OCI-LY7 (cell line): Measurements from ENCODE around the gene EPHB1. TPM values are rescaled to one million over a fixed set of nuclear protein-coding genes. Genes with fewer than 3 reads are reported as not detected.

Experiments
- BruUV-seq: library from RNA; stranded (reverse); fragments of 400-500 nt; replicated peaks from 2 replicates; lab custom pipeline; 2021; lab: Mats Ljungman, UMichigan
- CTCF ChIA-PET: fragments of 300-600 bp; sonication (Branson Sonifier 250); formaldehyde crosslinking; loops from one replicate; lab custom pipeline; 2022; ENCODE audit warnings: antibody characterized with exemption; ENCODE audit not compliant: unreplicated experiment; lab: Charles Lee
- POLR2A ChIA-PET: fragments of 300-600 bp; sonication (Branson Sonifier 250); formaldehyde crosslinking; loops from one replicate; lab custom pipeline; 2022; ENCODE audit warnings: antibody characterized with exemption; lab: Charles Lee
- DNase-seq: peaks from one replicate; pipeline ENCODE4 v3.0.0-alpha.2; 2015; ENCODE audit warnings: low spot score
- H2AFZ ChIP-seq: fragments of 200-600 bp; sonication (generic), shearing (Covaris generic); 2 replicates; pipeline ENCODE4 v1.6.1; 2014; ENCODE audit warnings: mild to moderate bottlenecking, antibody characterized with exemption, low read length, moderate library complexity
- H3K27ac ChIP-seq: fragments of 200-600 bp; sonication (generic); 2 replicates; pipeline ENCODE4 v1.5.1; 2014; ENCODE audit warnings: mixed run types, low read depth, mild to moderate bottlenecking, moderate library complexity, low read length, inconsistent platforms; ENCODE audit not compliant: poor library complexity, severe bottlenecking
- H3K36me3 ChIP-seq: fragments of 200-600 bp; sonication (generic); 2 replicates; pipeline ENCODE4 v1.6.1; 2014; ENCODE audit warnings: mild to moderate bottlenecking, antibody characterized with exemption, low read length, moderate library complexity, mixed read lengths; ENCODE audit not compliant: insufficient read depth
- H3K4me1 ChIP-seq: fragments of 200-600 bp; sonication (generic); 2 replicates; pipeline ENCODE4 v1.5.1; 2014; ENCODE audit warnings: mild to moderate bottlenecking, low read length; ENCODE audit not compliant: insufficient read depth, poor library complexity, severe bottlenecking
- H3K4me2 ChIP-seq: fragments of 200-600 bp; sonication (generic); 2 replicates; pipeline ENCODE4 v1.6.1; 2014; ENCODE audit warnings: mild to moderate bottlenecking, low read length
- H3K4me3 ChIP-seq: fragments of 200-600 bp; sonication (generic); 2 replicates; pipeline ENCODE4 v1.5.1; 2014; ENCODE audit warnings: mild to moderate bottlenecking, low read depth, low read length; ENCODE audit not compliant: poor library complexity, severe bottlenecking
- H3K79me2 ChIP-seq: fragments of 200-600 bp; sonication (generic); 2 replicates; pipeline ENCODE4 v1.6.1; 2016; ENCODE audit warnings: low read depth, mild to moderate bottlenecking, low read length, moderate library complexity, mixed read lengths; ENCODE audit not compliant: insufficient read depth
- H3K9me2 ChIP-seq: fragments of 200-600 bp; sonication (generic); 2 replicates; pipeline ENCODE4 v1.6.1; 2016; ENCODE audit warnings: mild to moderate bottlenecking, low read length, mixed read lengths; ENCODE audit not compliant: insufficient read depth
- H3K9me3 ChIP-seq: fragments of 200-600 bp; sonication (generic); 2 replicates; pipeline ENCODE4 v1.6.1; 2014; ENCODE audit warnings: mild to moderate bottlenecking, mixed run types, low read length, mixed read lengths
- H4K20me1 ChIP-seq: fragments of 200-600 bp; sonication (generic); 2 replicates; pipeline ENCODE4 v1.6.1; 2014; ENCODE audit warnings: mild to moderate bottlenecking, antibody characterized with exemption, low read length, moderate library complexity, mixed read lengths; ENCODE audit not compliant: insufficient read depth
- CTCF ChIP-seq: fragments of 200-600 bp; sonication (generic); conservative IDR thresholded peaks from 2 replicates; pipeline ENCODE4 v1.5.1; 2014; ENCODE audit warnings: mild to moderate bottlenecking, antibody characterized with exemption, low read length, moderate library complexity, mixed read lengths
- EZH2phosphoT487 ChIP-seq: fragments of 200-600 bp; sonication (generic); IDR thresholded peaks from 2 replicates; pipeline ENCODE4 v1.6.1; 2018; ENCODE audit warnings: low read depth, borderline replicate concordance, mild to moderate bottlenecking, mixed run types, antibody characterized with exemption, low read length, moderate library complexity, mixed read lengths
- intact Hi-C: fragments of 100-400 bp; cut with micrococcal nuclease; formaldehyde crosslinking; loops from one replicate; pipeline ENCODE4 v1.10.0; 2022; ENCODE audit not compliant: unreplicated experiment
- total RNA-seq, 2 experiments: library from RNA; depleted of rRNA in 1 of 2; stranded (reverse); fragments of >200 nt in 1 of 2; shearing (Covaris generic) in 1 of 2; gene quantifications; 2 replicates each; pipeline ENCODE4 v1.2.3, GENCODE V29; 2014 to 2022

Gene EPHB1
- total RNA-seq, 2 experiments from 2014 or later: 0.54 to 1.3 TPM

- POLR2A ChIA-PET: interaction anchor here (1.1 kb wide), 1 partner anchor 21 kb away, joined by 3 read pairs; no protein-coding TSS in a partner anchor
- no peaks in the 10 kb centered on the region for H3K79me2 ChIP-seq
- no peak for DNase-seq
- intact Hi-C loops: no loop called here
- no peak for TF ChIP-seq EZH2phosphoT487
- no peak for TF ChIP-seq CTCF
- no peak overlapping the region for H3K4me3 ChIP-seq
- BruUV-seq: no TSS peak
- CTCF ChIA-PET: no interaction called here
- no peaks in the 10 kb centered on the region for H4K20me1 ChIP-seq
- no peaks in the 10 kb centered on the region for H3K9me2 ChIP-seq
- H3K4me2 ChIP-seq: no peak overlapping the region
- H3K4me1 ChIP-seq: no peaks in the 10 kb centered on the region
- no peak overlapping the region for H3K27ac ChIP-seq
- no peaks in the 10 kb centered on the region for H3K9me3 ChIP-seq
- H2AFZ ChIP-seq: no peak overlapping the region
- H3K36me3 ChIP-seq: no peaks in the 10 kb centered on the region
Measured at GRCh38 chr3:135191708-135192107, 396.6 kb downstream of the EPHB1 start.

- TF ChIP-seq EZH2phosphoT487: no peak
- no peak for TF ChIP-seq CTCF
- intact Hi-C loops: no loop called here
- no peaks in the 10 kb centered on the region for H3K4me1 ChIP-seq
- no peaks in the 10 kb centered on the region for H3K9me2 ChIP-seq
- DNase-seq: no peak
- no peak overlapping the region for H3K4me2 ChIP-seq
- CTCF ChIA-PET: no interaction called here
- POLR2A ChIA-PET: no interaction called here
- H3K4me3 ChIP-seq: no peak overlapping the region
- no peaks in the 10 kb centered on the region for H4K20me1 ChIP-seq
- no peak overlapping the region for H2AFZ ChIP-seq
- H3K27ac ChIP-seq: no peak overlapping the region
- no TSS peak for BruUV-seq
- H3K9me3 ChIP-seq: no peaks in the 10 kb centered on the region
- H3K36me3 ChIP-seq: no peaks in the 10 kb centered on the region
- H3K79me2 ChIP-seq: no peaks in the 10 kb centered on the region
Measured at GRCh38 chr3:135192929-135193328, 397.9 kb downstream of the EPHB1 start.

- no peak for DNase-seq
- intact Hi-C loops: no loop called here
Measured at GRCh38 chr3:135197246-135197645, 402.2 kb downstream of the EPHB1 start.

More at GRCh38 chr3:135197246-135197645, 402.2 kb downstream of the EPHB1 start:
- no peaks in the 10 kb centered on the region for H3K4me1 ChIP-seq
- no peaks in the 10 kb centered on the region for H3K36me3 ChIP-seq
- no peaks in the 10 kb centered on the region for H3K79me2 ChIP-seq
- no peaks in the 10 kb centered on the region for H3K9me2 ChIP-seq
- ChIA-PET CTCF (no interaction called here), POLR2A (no interaction called here)
- H3K4me3 ChIP-seq: no peak overlapping the region
- H3K9me3 ChIP-seq: no peaks in the 10 kb centered on the region
- no peak overlapping the region for H3K27ac ChIP-seq
- no peaks in the 10 kb centered on the region for H4K20me1 ChIP-seq
- no peak for TF ChIP-seq EZH2phosphoT487
- TF ChIP-seq CTCF: no peak
- no TSS peak for BruUV-seq
- H2AFZ ChIP-seq: no peak overlapping the region
- H3K4me2 ChIP-seq: no peak overlapping the region
